BJ (cell line): ENCODE data around the gene VCL. TPM values are rescaled to one million over a fixed set of nuclear protein-coding genes. Genes with fewer than 3 reads are reported as not detected.
"Not testable (repeated sequence)": the region's sequence is repeated elsewhere in the genome, so short reads cannot be mapped to it uniquely, and the experiment has no call there.

Experiments used
- CTCF ChIA-PET: fragments of 350-600 bp; formaldehyde crosslinking; extraction: SDS; loops from one replicate; lab custom pipeline; 2021; ENCODE audit warnings: antibody characterized with exemption, inconsistent platforms; lab: Yijun Ruan, JAX
- POLR2A ChIA-PET: fragments of 300-600 bp; sonication (Branson Sonifier 250); formaldehyde crosslinking; extraction: SDS; loops from one replicate; lab custom pipeline; 2021; ENCODE audit warnings: antibody characterized with exemption; lab: Charles Lee
- DNase-seq: peaks from one replicate; pipeline ENCODE4 v3.0.0-alpha.2; 2011; ENCODE audit warnings: low read depth
- H3K27me3 ChIP-seq: 2 replicates; pipeline ENCODE4 v1.6.0; 2011; ENCODE audit warnings: low read length; ENCODE audit not compliant: control insufficient read depth, insufficient read depth
- H3K36me3 ChIP-seq: 2 replicates; pipeline ENCODE4 v1.5.1; 2011; ENCODE audit warnings: low read length; ENCODE audit not compliant: control insufficient read depth, insufficient read depth
- H3K4me3 ChIP-seq: 2 replicates; pipeline ENCODE4 v1.5.1; 2011; ENCODE audit warnings: low read depth, mild to moderate bottlenecking, control low read depth, low read length
- polyA plus RNA-seq: library from polyadenylated mRNA; depleted of rRNA; stranded (reverse); fragments of >200 nt; gene quantifications from 2 replicates; pipeline ENCODE4 v1.2.3, GENCODE V29; 2011
- TF ChIP-seq, protein P1 (sequence below): IDR thresholded peaks from 2 replicates; pipeline ENCODE4 v1.5.1; 2011; ENCODE audit warnings: low read depth, mild to moderate bottlenecking, control low read depth, inconsistent platforms, low read length, moderate library complexity; ENCODE audit not compliant: insufficient read depth

The VCL gene
- polyA plus RNA-seq, 1 experiment = 255 TPM

DNA sequence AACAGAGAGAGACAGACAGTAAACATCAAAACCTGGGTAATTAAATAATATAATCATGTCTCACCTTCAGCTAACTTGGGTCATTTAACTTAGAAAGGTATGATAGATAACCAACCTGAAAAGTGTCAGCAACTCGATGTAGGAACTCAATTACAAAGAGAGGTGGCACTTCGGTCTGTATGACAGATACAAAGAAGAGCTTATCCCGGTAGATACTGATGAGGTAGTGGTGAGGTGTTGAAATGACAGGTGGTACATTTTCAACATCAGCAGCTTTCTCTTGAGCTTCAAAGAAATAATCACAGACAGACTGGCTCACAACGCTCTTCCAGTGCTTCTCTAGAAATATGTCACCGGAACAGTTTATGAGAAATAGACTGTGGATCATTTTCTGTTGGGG lies 140.1 kb downstream of the VCL start:
- POLR2A ChIA-PET = no interaction called here
- DNase-seq = no peak
- TF ChIP-seq, protein P1, sequence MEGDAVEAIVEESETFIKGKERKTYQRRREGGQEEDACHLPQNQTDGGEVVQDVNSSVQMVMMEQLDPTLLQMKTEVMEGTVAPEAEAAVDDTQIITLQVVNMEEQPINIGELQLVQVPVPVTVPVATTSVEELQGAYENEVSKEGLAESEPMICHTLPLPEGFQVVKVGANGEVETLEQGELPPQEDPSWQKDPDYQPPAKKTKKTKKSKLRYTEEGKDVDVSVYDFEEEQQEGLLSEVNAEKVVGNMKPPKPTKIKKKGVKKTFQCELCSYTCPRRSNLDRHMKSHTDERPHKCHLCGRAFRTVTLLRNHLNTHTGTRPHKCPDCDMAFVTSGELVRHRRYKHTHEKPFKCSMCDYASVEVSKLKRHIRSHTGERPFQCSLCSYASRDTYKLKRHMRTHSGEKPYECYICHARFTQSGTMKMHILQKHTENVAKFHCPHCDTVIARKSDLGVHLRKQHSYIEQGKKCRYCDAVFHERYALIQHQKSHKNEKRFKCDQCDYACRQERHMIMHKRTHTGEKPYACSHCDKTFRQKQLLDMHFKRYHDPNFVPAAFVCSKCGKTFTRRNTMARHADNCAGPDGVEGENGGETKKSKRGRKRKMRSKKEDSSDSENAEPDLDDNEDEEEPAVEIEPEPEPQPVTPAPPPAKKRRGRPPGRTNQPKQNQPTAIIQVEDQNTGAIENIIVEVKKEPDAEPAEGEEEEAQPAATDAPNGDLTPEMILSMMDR = no peak
- Histone ChIP-seq H3K36me3 (peaks cover 1% of the 10 kb centered on the region; the same call in 1 of the 2 replicates), H3K4me3 (no peak overlapping the region), H3K27me3 (no peaks in the 10 kb centered on the region)
- CTCF ChIA-PET = interaction anchor here (0.9 to 2.3 kb wide), 3 partner anchors 15 to 76 kb away, joined by 3 to 9 read pairs (median 9); no protein-coding TSS in a partner anchor

DNA sequence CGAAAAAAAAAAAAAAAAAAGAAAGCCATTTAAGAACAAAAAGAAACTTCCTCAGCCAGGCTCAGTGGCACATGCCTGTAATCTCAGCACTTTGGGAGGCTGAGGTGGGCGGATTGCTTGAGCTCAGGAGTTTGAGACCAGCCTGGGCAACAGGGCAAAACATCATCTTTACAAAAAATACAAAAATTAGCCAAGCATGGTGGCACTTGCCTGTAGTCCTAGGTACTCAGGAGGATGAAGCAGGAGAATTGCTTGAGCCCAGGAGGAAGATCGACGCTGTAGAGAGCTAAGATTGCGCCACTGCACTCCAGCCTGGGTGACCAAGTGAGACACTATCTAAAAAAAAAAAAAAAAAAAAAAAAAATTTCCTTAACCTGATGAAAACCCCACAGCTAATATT lies 140.7 kb downstream of the VCL start:
- POLR2A ChIA-PET = interaction anchor here (0.7 kb wide), 1 partner anchor 106 kb away, joined by 6 read pairs; no protein-coding TSS in a partner anchor
- not testable (repeated sequence) for H3K36me3 ChIP-seq

DNA sequence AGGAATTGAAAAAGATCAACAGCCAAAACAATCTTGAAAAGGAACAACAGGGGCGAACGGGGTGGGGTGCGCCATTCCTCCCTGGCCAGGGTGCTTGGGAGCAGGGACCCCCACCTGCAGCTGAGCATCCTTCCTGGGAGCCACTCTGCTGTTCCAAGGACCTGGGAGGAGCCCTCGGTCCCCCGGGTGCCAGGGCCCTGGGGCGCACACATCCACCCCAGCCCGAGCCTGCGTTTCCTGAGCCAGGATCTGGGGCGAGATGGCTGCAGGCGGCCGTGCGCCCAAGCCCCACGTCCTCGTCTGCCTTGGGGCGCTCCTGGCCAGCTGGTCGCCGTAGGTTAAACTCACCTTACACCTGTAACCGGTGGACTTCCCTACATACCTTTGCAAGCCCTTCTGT lies 142.1 kb downstream of the VCL start:
- DNase-seq = no peak
- H3K36me3 ChIP-seq = peaks cover 1% of the 10 kb centered on the region; the same call in 1 of the 2 replicates
- H3K27me3 ChIP-seq = no peaks in the 10 kb centered on the region
- POLR2A ChIA-PET = no interaction called here
- TF ChIP-seq, protein P1 = no peak
- CTCF ChIA-PET = interaction anchor here (1.1 to 2.3 kb wide), 2 partner anchors 17 to 254 kb away, joined by 3 to 9 read pairs; no protein-coding TSS in a partner anchor
- no peak overlapping the region for H3K4me3 ChIP-seq

More for the DNA sequence above, 140.7 kb downstream of the VCL start:
- H3K4me3 ChIP-seq, DNase-seq, H3K27me3 ChIP-seq: not testable (repeated sequence)
- CTCF ChIA-PET = interaction anchor here (0.7 to 2.3 kb wide), 4 partner anchors 15 to 956 kb away, joined by 3 to 9 read pairs (median 6); no protein-coding TSS in a partner anchor

DNA sequence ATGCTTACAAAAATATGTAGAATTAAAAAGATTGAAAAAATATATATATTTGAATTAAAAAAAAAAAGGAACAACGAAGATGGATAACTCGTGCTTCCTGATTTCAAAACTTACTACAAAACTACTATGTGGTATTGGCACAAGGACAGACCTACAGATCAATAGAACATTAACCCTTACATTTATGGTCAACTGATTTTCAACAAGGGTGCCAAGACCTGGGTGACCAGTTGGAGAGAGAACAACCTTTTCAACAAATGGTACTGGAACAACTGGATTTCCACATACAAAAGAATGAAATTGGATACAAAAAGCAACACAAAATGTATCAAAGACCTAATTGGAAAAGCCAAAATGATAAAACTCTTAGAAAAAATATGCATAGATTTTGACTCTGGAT lies 142.6 kb downstream of the VCL start:
- POLR2A ChIA-PET = no interaction called here

DNA sequence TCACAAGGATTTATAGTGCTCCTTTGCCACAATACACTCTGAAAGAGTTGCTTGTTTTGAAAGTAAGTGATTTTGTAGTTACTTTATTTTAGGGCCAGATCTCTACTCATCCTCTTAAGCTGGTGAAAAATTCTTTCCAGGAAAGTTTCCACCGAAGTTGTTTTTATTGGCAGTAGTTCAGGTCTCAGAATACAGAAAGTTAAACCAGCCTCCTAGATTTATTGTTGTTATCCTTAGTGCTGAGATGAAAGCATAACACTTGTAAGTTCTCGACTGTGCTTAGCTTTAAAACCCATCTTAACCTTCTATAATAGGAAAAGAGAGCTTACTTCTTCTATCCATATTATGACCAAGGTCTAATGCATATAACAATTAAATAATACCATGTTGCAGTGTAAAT lies 147.2 kb downstream of the VCL start:
- H3K4me3 ChIP-seq = no peak overlapping the region
- TF ChIP-seq, protein P1 = no peak
- no peaks in the 10 kb centered on the region for H3K27me3 ChIP-seq
- peak; percentile 74 for DNase-seq
- H3K36me3 ChIP-seq = 0 out of 2 replicates have a peak, but pooled peaks cover 1% of the 10 kb centered on the region
- ChIA-PET CTCF (interaction anchor here (1.4 kb wide), 2 partner anchors 14 to 295 kb away, joined by 3 to 6 read pairs; no protein-coding TSS in a partner anchor), POLR2A (interaction anchor here (0.6 kb wide), 1 partner anchor 23 kb away, joined by 3 read pairs; no protein-coding TSS in a partner anchor)

More for the DNA sequence above, 142.6 kb downstream of the VCL start:
- Histone ChIP-seq H3K4me3 (no peak overlapping the region), H3K36me3 (peaks cover 1% of the 10 kb centered on the region; the same call in 1 of the 2 replicates), H3K27me3 (no peaks in the 10 kb centered on the region)
- TF ChIP-seq, protein P1 = no peak
- CTCF ChIA-PET = no interaction called here
- no peak for DNase-seq

DNA sequence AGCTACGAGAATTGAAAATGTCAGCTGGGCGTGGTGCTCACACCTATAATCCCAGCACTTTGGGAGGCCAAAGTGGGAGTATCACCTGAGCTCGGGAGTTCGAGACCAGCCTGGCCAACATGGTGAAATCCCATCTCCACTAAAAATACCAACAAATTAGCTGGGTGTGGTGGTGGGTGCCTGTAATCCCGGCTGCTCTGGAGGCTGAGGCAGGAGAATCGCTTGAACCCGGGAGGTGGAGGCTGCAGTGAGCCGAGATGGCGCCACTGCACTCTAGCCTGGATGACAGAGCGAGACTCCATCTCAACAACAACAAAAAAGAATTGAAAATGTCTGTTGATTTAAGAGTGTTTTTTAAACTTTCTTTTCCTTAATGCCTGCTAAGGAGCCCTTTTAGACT lies 149.1 kb downstream of the VCL start:
- H3K27me3 ChIP-seq, POLR2A ChIA-PET, DNase-seq, CTCF ChIA-PET, H3K36me3 ChIP-seq, H3K4me3 ChIP-seq: not testable (repeated sequence)
